ENCODE results near the gene TNXB. TPM values are rescaled to one million over a fixed set of nuclear protein-coding genes. Genes with fewer than 3 reads are reported as not detected.
"Not testable (repeated sequence)": the region's sequence is repeated elsewhere in the genome, so short reads cannot be mapped to it uniquely, and the experiment has no call there.

Gene TNXB
- total RNA-seq, 2 donors from 2014 or later: 194 to 210 TPM

GRCh38 chr6:32007086-32007485, 102.1 kb downstream of the TNXB start:
- H3K27ac ChIP-seq; ATAC-seq (ENCODE audit: insufficient number of reproducible peaks, low FRiP score, low read depth); H3K36me3 ChIP-seq; H3K4me3 ChIP-seq; H3K4me1 ChIP-seq (ENCODE audit: control insufficient read depth in 1 of 2, low read depth in 2 of 2); DNase-seq (ENCODE audit: low spot score); H3K9me3 ChIP-seq; H3K27me3 ChIP-seq (replicated peaks; ENCODE audit: insufficient read depth): not testable (repeated sequence)

GRCh38 chr6:32005991-32006529, 103.1 kb downstream of the TNXB start:
- DNase-seq (ENCODE audit: low spot score): not testable (repeated sequence)

GRCh38 chr6:32005538-32005880, 103.6 kb downstream of the TNXB start:
- H3K4me1 ChIP-seq (ENCODE audit: control insufficient read depth in 1 of 2, low read depth in 2 of 2); H3K27ac ChIP-seq: not testable (repeated sequence)

More at GRCh38 chr6:32005991-32006529, 103.1 kb downstream of the TNXB start:
- not testable (repeated sequence) for H3K36me3 ChIP-seq; H3K27me3 ChIP-seq (replicated peaks; ENCODE audit: insufficient read depth); H3K4me1 ChIP-seq (ENCODE audit: control insufficient read depth in 1 of 2, low read depth in 2 of 2); H3K27ac ChIP-seq; ATAC-seq (ENCODE audit: insufficient number of reproducible peaks, low FRiP score, low read depth); H3K4me3 ChIP-seq; H3K9me3 ChIP-seq

GRCh38 chr6:32004864-32005537, 104.1 kb downstream of the TNXB start:
- not testable (repeated sequence) for H3K27ac ChIP-seq; DNase-seq (ENCODE audit: low spot score)

More at GRCh38 chr6:32005538-32005880, 103.6 kb downstream of the TNXB start:
- not testable (repeated sequence) for H3K9me3 ChIP-seq; H3K27me3 ChIP-seq (replicated peaks; ENCODE audit: insufficient read depth); H3K36me3 ChIP-seq; DNase-seq (ENCODE audit: low spot score); ATAC-seq (ENCODE audit: insufficient number of reproducible peaks, low FRiP score, low read depth); H3K4me3 ChIP-seq

GRCh38 chr6:32004393-32004792, 104.7 kb downstream of the TNXB start:
- not testable (repeated sequence) for H3K27me3 ChIP-seq (replicated peaks; ENCODE audit: insufficient read depth); H3K9me3 ChIP-seq; H3K4me3 ChIP-seq; ATAC-seq (ENCODE audit: insufficient number of reproducible peaks, low FRiP score, low read depth); H3K27ac ChIP-seq; DNase-seq (ENCODE audit: low spot score); H3K36me3 ChIP-seq; H3K4me1 ChIP-seq (ENCODE audit: control insufficient read depth in 1 of 2, low read depth in 2 of 2)

More at GRCh38 chr6:32004864-32005537, 104.1 kb downstream of the TNXB start:
- not testable (repeated sequence) for H3K4me1 ChIP-seq (ENCODE audit: control insufficient read depth in 1 of 2, low read depth in 2 of 2); H3K27me3 ChIP-seq (replicated peaks; ENCODE audit: insufficient read depth); H3K4me3 ChIP-seq; H3K36me3 ChIP-seq; H3K9me3 ChIP-seq; ATAC-seq (ENCODE audit: insufficient number of reproducible peaks, low FRiP score, low read depth)

GRCh38 chr6:32003301-32003700, 105.8 kb downstream of the TNXB start:
- not testable (repeated sequence) for DNase-seq (ENCODE audit: low spot score); H3K4me1 ChIP-seq (ENCODE audit: control insufficient read depth in 1 of 2, low read depth in 2 of 2); H3K4me3 ChIP-seq; ATAC-seq (ENCODE audit: insufficient number of reproducible peaks, low FRiP score, low read depth); H3K36me3 ChIP-seq; H3K9me3 ChIP-seq; H3K27me3 ChIP-seq (replicated peaks; ENCODE audit: insufficient read depth); H3K27ac ChIP-seq

GRCh38 chr6:32002546-32003268, 106.4 kb downstream of the TNXB start:
- not testable (repeated sequence) for H3K4me3 ChIP-seq; H3K27ac ChIP-seq; H3K4me1 ChIP-seq (ENCODE audit: control insufficient read depth in 1 of 2, low read depth in 2 of 2); H3K9me3 ChIP-seq; ATAC-seq (ENCODE audit: insufficient number of reproducible peaks, low FRiP score, low read depth); H3K36me3 ChIP-seq; H3K27me3 ChIP-seq (replicated peaks; ENCODE audit: insufficient read depth); DNase-seq (ENCODE audit: low spot score)

- H3K36me3 ChIP-seq; H3K4me3 ChIP-seq; ATAC-seq (ENCODE audit: insufficient number of reproducible peaks, low FRiP score, low read depth); H3K4me1 ChIP-seq (ENCODE audit: control insufficient read depth in 1 of 2, low read depth in 2 of 2); DNase-seq (ENCODE audit: low spot score); H3K27me3 ChIP-seq (replicated peaks; ENCODE audit: insufficient read depth); H3K9me3 ChIP-seq; H3K27ac ChIP-seq: not testable (repeated sequence)
These were observed 112.8 kb downstream of the TNXB start for GRCh38 chr6:31996385-31996784.

- DNase-seq (ENCODE audit: low spot score); H3K36me3 ChIP-seq; H3K4me1 ChIP-seq (ENCODE audit: control insufficient read depth in 1 of 2, low read depth in 2 of 2); H3K27me3 ChIP-seq (replicated peaks; ENCODE audit: insufficient read depth); ATAC-seq (ENCODE audit: insufficient number of reproducible peaks, low FRiP score, low read depth); H3K27ac ChIP-seq; H3K9me3 ChIP-seq; H3K4me3 ChIP-seq: not testable (repeated sequence)
These were observed 114.7 kb downstream of the TNXB start for GRCh38 chr6:31994421-31994820.

Other genes with a start within 250 kb of the TNXB start
- 10 to 100 TPM; 26.0 to 35.2 TPM for gene NEU1, start 246.5 kb downstream of the TNXB start, total RNA-seq
- gene SLC44A4, start 230.3 kb downstream of the TNXB start, total RNA-seq: 1 to 10 TPM in 1 of 2 donors, not detected in 1; 5.8 TPM
- gene EHMT2, start 211.6 kb downstream of the TNXB start, total RNA-seq: 10 to 100 TPM; 19.5 to 33.2 TPM
- 1 to 10 TPM in 1 of 2 donors, not detected in 1; 1.6 TPM for gene ZBTB12, start 207.3 kb downstream of the TNXB start, total RNA-seq
- 10 to 100 TPM; 13.8 to 40.2 TPM for gene C2, start 181.6 kb downstream of the TNXB start, total RNA-seq
- gene CFB, start 163.2 kb downstream of the TNXB start, total RNA-seq: 100 to 1,000 TPM in 1 of 2 donors, 10 to 100 TPM in 1; 55.2 to 142 TPM
- gene NELFE, start 150.4 kb downstream of the TNXB start, total RNA-seq: 10 to 100 TPM; 62.4 to 69.3 TPM
- 10 to 100 TPM; 37.7 to 73.0 TPM for gene SKIC2, start 150.2 kb downstream of the TNXB start, total RNA-seq
- gene DXO, start 137.2 kb downstream of the TNXB start, total RNA-seq: 10 to 100 TPM; 14.1 to 45.4 TPM
- gene C4A, start 127.3 kb downstream of the TNXB start, total RNA-seq: 100 to 1,000 TPM in 1 of 2 donors, 10 to 100 TPM in 1; 30.2 to 162 TPM
- gene C4B, start 94.5 kb downstream of the TNXB start, total RNA-seq: 100 to 1,000 TPM in 1 of 2 donors, 10 to 100 TPM in 1; 44.3 to 108 TPM
- 1 to 10 TPM in 1 of 2 donors, not detected in 1; 2.4 TPM for gene CYP21A2, start 70.9 kb downstream of the TNXB start, total RNA-seq
- 10 to 100 TPM; 38.2 to 60.9 TPM for gene ATF6B, start 18.9 kb upstream of the TNXB start, total RNA-seq
- gene FKBPL, start 20.9 kb upstream of the TNXB start, total RNA-seq: 1 to 10 TPM in 1 of 2 donors, under 1 TPM in 1; 0.41 to 3.2 TPM
- gene PRRT1, start 42.6 kb upstream of the TNXB start, total RNA-seq: 1 to 10 TPM; 3.8 to 6.8 TPM
- gene PPT2, start 44.8 kb upstream of the TNXB start, total RNA-seq: 10 to 100 TPM; 21.8 to 42.0 TPM
- gene EGFL8, start 55.3 kb upstream of the TNXB start, total RNA-seq: 10 to 100 TPM; 13.8 to 16.2 TPM
- 10 to 100 TPM; 43.0 to 53.1 TPM for gene AGPAT1, start 66.7 kb upstream of the TNXB start, total RNA-seq
- gene RNF5, start 69.1 kb upstream of the TNXB start, total RNA-seq: 10 to 100 TPM; 63.5 to 68.4 TPM
- gene AGER, start 74.9 kb upstream of the TNXB start, total RNA-seq: 1 to 10 TPM; 1.8 to 3.8 TPM
- 10 to 100 TPM; 35.7 to 59.4 TPM for gene PBX2, start 80.9 kb upstream of the TNXB start, total RNA-seq
- 10 to 100 TPM; 11.9 to 22.2 TPM for gene GPSM3, start 83.3 kb upstream of the TNXB start, total RNA-seq
- gene NOTCH4, start 114.7 kb upstream of the TNXB start, total RNA-seq: 10 to 100 TPM; 23.6 to 26.0 TPM

Measured in thoracic aorta (tissue), 2 donors.